ENCODE data around the gene IPCEF1.
"Not testable (repeated sequence)": the region's sequence is repeated elsewhere in the genome, so short reads cannot be mapped to it uniquely, and the experiment has no call there.

GRCh38 chr6:154201688-154202087 lies 154.9 kb downstream of the IPCEF1 start:
- not testable (repeated sequence) for TF ChIP-seq EZH2 (IDR thresholded peaks at IDR 0.05; ENCODE audit: insufficient read depth, poor library complexity, severe bottlenecking); EZH2phosphoT487 (IDR thresholded peaks at IDR 0.05; ENCODE audit: insufficient read depth, low read depth)

All from GM23248 (cell line).